Bronchial epithelial cell (primary cell): Measurements from ENCODE around the gene GRIK2. TPM values are rescaled to one million over a fixed set of nuclear protein-coding genes. Genes with fewer than 3 reads are reported as not detected.

ENCODE experiments used
- DNase-seq: peaks from one replicate; pipeline ENCODE4 v3.0.0-alpha.2; 2010; ENCODE audit warnings: low read depth
- FAIRE-seq: peaks from 2 replicates; lab custom pipeline; 2011; peaks lifted over from hg19 to GRCh38; lab: Jason Lieb, UNC
- H3K27me3 ChIP-seq: 2 replicates; pipeline ENCODE4 v1.5.1; 2011; ENCODE audit warnings: low read length; ENCODE audit not compliant: control insufficient read depth, insufficient read depth
- H3K36me3 ChIP-seq: 2 replicates; pipeline ENCODE4 v1.5.1; 2011; ENCODE audit warnings: low read length; ENCODE audit not compliant: control insufficient read depth, insufficient read depth
- H3K4me3 ChIP-seq: 2 replicates; pipeline ENCODE4 v1.5.1; 2011; ENCODE audit warnings: mild to moderate bottlenecking, low read depth, low read length, control low read depth
- CTCF ChIP-seq: IDR thresholded peaks from 2 replicates; pipeline ENCODE4 v1.5.1; 2011; ENCODE audit warnings: mild to moderate bottlenecking, moderate library complexity, low read length, control low read depth, inconsistent platforms; ENCODE audit not compliant: insufficient read depth, severe bottlenecking
- total RNA-seq: library from RNA; depleted of rRNA; stranded (reverse); fragments of >200 nt; gene quantifications from 2 replicates; pipeline ENCODE4 v1.2.1, GENCODE V29; 2014

Gene GRIK2
- total RNA-seq, 1 donor from 2014 or later, result 0.26 TPM

- no peak for TF ChIP-seq CTCF
- DNase-seq, result no peak
- no peak overlapping the region for H3K4me3 ChIP-seq
- H3K27me3 ChIP-seq, result no peaks in the 10 kb centered on the region
- H3K36me3 ChIP-seq, result no peaks in the 10 kb centered on the region
- no peak for FAIRE-seq
These were observed 593.0 kb downstream of the GRIK2 start for GRCh38 chr6:101986476-101986875.

DNA sequence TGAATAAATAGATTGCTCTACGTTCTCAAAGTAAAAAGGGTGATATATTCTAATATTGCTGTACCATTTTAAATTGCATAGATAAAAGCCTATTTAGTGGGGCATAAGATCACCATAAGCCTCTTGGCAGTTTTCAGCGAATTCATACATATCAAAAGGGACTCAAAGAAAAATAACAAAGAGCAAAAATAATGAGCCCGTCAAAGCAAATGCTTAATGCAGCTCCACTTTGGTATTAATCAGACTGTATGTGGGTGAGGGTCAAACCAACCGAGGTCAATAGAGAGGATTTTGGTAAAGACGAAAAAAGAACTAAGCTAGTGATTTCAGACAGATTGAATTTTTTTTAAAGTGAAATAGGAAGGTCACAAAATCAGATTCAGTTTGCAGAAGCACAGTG is 598.8 kb downstream of the GRIK2 start:
- H3K27me3 ChIP-seq, result no peaks in the 10 kb centered on the region
- H3K4me3 ChIP-seq, result no peak overlapping the region
- DNase-seq, result no peak
- FAIRE-seq, result no peak
- TF ChIP-seq CTCF, result no peak
- no peaks in the 10 kb centered on the region for H3K36me3 ChIP-seq

GRCh38 chr6:101994521-101994920 is 601.0 kb downstream of the GRIK2 start:
- Histone ChIP-seq H3K36me3 (no peaks in the 10 kb centered on the region), H3K4me3 (no peak overlapping the region), H3K27me3 (no peaks in the 10 kb centered on the region)
- FAIRE-seq (no peak), DNase-seq (no peak)
- no peak for TF ChIP-seq CTCF

DNA sequence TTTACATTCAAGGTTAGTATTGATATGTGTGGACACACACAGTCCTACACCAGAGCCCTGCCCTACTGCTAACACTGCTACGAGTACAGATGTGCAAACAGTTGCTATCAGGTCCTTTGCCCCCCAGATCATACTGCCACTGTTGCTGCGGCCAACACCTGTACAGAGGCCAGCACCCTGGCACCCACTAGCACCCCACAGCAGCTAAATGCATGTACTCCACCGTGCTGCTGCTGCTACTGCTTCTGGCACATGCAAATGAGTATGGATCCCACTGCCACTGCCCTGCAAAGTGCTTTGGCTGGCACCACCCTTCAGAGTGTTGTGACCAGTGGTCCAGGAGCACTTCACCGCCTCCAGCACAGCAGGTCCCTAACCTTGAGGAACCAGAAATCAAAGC is 621.9 kb downstream of the GRIK2 start:
- Histone ChIP-seq H3K27me3 (no peaks in the 10 kb centered on the region), H3K4me3 (no peak overlapping the region), H3K36me3 (no peaks in the 10 kb centered on the region)
- DNase-seq, result no peak
- TF ChIP-seq CTCF, result no peak
- FAIRE-seq, result no peak

GRCh38 chr6:102022281-102022680 is 628.8 kb downstream of the GRIK2 start:
- H3K27me3 ChIP-seq, result no peaks in the 10 kb centered on the region
- DNase-seq, result no peak
- FAIRE-seq, result no peak
- H3K36me3 ChIP-seq, result no peaks in the 10 kb centered on the region
- no peak overlapping the region for H3K4me3 ChIP-seq
- TF ChIP-seq CTCF, result no peak

- H3K36me3 ChIP-seq, result no peaks in the 10 kb centered on the region
- no peak for TF ChIP-seq CTCF
- FAIRE-seq (no peak), DNase-seq (no peak)
- no peaks in the 10 kb centered on the region for H3K27me3 ChIP-seq
- H3K4me3 ChIP-seq, result no peak overlapping the region
These were observed 629.3 kb downstream of the GRIK2 start for GRCh38 chr6:102022803-102023202.
